HG03558 (cell line): ENCODE data around the gene CELF2.

Experiments used
- ATAC-seq: cut with Tn5 transposase; IDR thresholded peaks from one replicate; pipeline ENCODE4 v1.9.1; 2021; ENCODE audit warnings: moderate number of reproducible peaks; ENCODE audit not compliant: unreplicated experiment; ENCODE audit errors: extremely low read depth

CELF2 gene

GRCh38 chr10:11303361-11304170, 285.9 kb downstream of the CELF2 start:
- ATAC-seq = no peak

- ATAC-seq = no peak
These were observed 287.4 kb downstream of the CELF2 start for GRCh38 chr10:11304906-11305585.

- ATAC-seq = no peak
These were observed 288.3 kb downstream of the CELF2 start for GRCh38 chr10:11305825-11306593.

GRCh38 chr10:11307004-11307403, 289.3 kb downstream of the CELF2 start:
- no peak for ATAC-seq

- ATAC-seq = no peak
These were observed 290.3 kb downstream of the CELF2 start for GRCh38 chr10:11307937-11308336.

- no peak for ATAC-seq
These were observed 293.4 kb downstream of the CELF2 start for GRCh38 chr10:11311027-11311426.

- no peak for ATAC-seq
These were observed 295.8 kb downstream of the CELF2 start for GRCh38 chr10:11313463-11313862.

- no peak for ATAC-seq
These were observed 300.4 kb downstream of the CELF2 start for GRCh38 chr10:11317936-11318670.

GRCh38 chr10:11318826-11319598, 301.3 kb downstream of the CELF2 start:
- ATAC-seq = no peak

- no peak for ATAC-seq
These were observed 302.4 kb downstream of the CELF2 start for GRCh38 chr10:11319990-11320602.

GRCh38 chr10:11320809-11321520, 303.3 kb downstream of the CELF2 start:
- no peak for ATAC-seq

GRCh38 chr10:11322698-11323097, 305.0 kb downstream of the CELF2 start:
- ATAC-seq = no peak

- no peak for ATAC-seq
These were observed 307.2 kb downstream of the CELF2 start for GRCh38 chr10:11324761-11325321.

- ATAC-seq = no peak
These were observed 308.1 kb downstream of the CELF2 start for GRCh38 chr10:11325817-11326216.

- no peak for ATAC-seq
These were observed 308.6 kb downstream of the CELF2 start for GRCh38 chr10:11326241-11326640.

GRCh38 chr10:11326913-11327616, 309.4 kb downstream of the CELF2 start:
- no peak for ATAC-seq

- no peak for ATAC-seq
These were observed 310.8 kb downstream of the CELF2 start for GRCh38 chr10:11328264-11329061.
